ENCODE measurements around the gene SNRNP40. TPM values are rescaled to one million over a fixed set of nuclear protein-coding genes. Genes with fewer than 3 reads are reported as not detected.

SNRNP40 gene
- total and polyA plus RNA-seq, 2 of the 13 experiments (the other 11 are each of a cell fraction or from before 2014, with no cell fraction given): 51.0 to 147 TPM

GRCh38 chr1:31219489-31219888, 77.1 kb downstream of the SNRNP40 start:
- ChIA-PET POLR2A (no interaction called here), CTCF (ENCODE audit: low intra/inter-chr PET ratio, low total read pairs) (no interaction called here)
- intact Hi-C loops (cut with micrococcal nuclease; ENCODE audit: unreplicated experiment): no loop called here
- H3K79me2 ChIP-seq (ENCODE audit: insufficient read depth, low read length): no peaks in the 10 kb centered on the region
- FAIRE-seq: no peak
- BruUV-seq (replicated peaks): no TSS peak
- 20% methylated on average over 2 of the region's 6 CpGs for WGBS (ENCODE audit: low lambda C conversion rate)
- no peak for TF ChIP-seq ZBTB43 (CRISPR knock-in tag; conservative IDR thresholded peaks at IDR 0.05)
- TF ChIP-seq CHCHD3 (CRISPR knock-in tag; IDR thresholded peaks at IDR 0.05): no peak
- no peak for TF ChIP-seq NFRKB (IDR thresholded peaks at IDR 0.05)
- TF ChIP-seq ZNF782 (CRISPR knock-in tag; IDR thresholded peaks at IDR 0.05; ENCODE audit: borderline replicate concordance): no peak
- H4K20me1 ChIP-seq (ENCODE audit: insufficient read depth, low read length): no peaks in the 10 kb centered on the region
- in situ Hi-C loops (cut with HindIII; ENCODE audit: extremely low pct_ligation_motif_present, low pct_unique_long_range_greater_than_20kb): no loop called here
- peaks cover 22% of the 10 kb centered on the region for H3K4me1 ChIP-seq (ENCODE audit: insufficient read depth, low read length)
- H3K27me3 ChIP-seq (ENCODE audit: control insufficient read depth in 1 of 2, insufficient read depth in 2 of 2, low read length in 2 of 2): peaks cover 0 to 23% of the 10 kb centered on the region in 2 experiments; a peak in 1 of 5 replicates
- H3K9ac ChIP-seq (ENCODE audit: insufficient read depth, low read depth, low read length): no peak overlapping the region
- no peak overlapping the region for H3K4me3 ChIP-seq (replicated peaks in 1 of 3; ENCODE audit: insufficient read depth in 1 of 3, low read depth in 2 of 3, low read length in 3 of 3)
- no peak overlapping the region for H3K27ac ChIP-seq (ENCODE audit: extremely low read length, insufficient read depth, low read length)
- no peak overlapping the region for H2AFZ ChIP-seq (ENCODE audit: low read length)
- DNase-seq (ENCODE audit: low spot score): no peak
- H3K36me3 ChIP-seq (replicated peaks in 1 of 2; ENCODE audit: control insufficient read depth in 1 of 2, insufficient read depth in 2 of 2, low read length in 2 of 2): no peaks in the 10 kb centered on the region
- no peak overlapping the region for H3K4me2 ChIP-seq (ENCODE audit: low read depth, low read length)
- ATAC-seq: no peak
- no peaks in the 10 kb centered on the region for H3K9me3 ChIP-seq (ENCODE audit: low read length)

- Histone ChIP-seq H2AFZ (ENCODE audit: low read length) (no peak overlapping the region), H3K36me3 (replicated peaks in 1 of 2; ENCODE audit: control insufficient read depth in 1 of 2, insufficient read depth in 2 of 2, low read length in 2 of 2) (no peaks in the 10 kb centered on the region), H3K79me2 (ENCODE audit: insufficient read depth, low read length) (no peaks in the 10 kb centered on the region), H3K4me3 (replicated peaks in 1 of 3; ENCODE audit: insufficient read depth in 1 of 3, low read depth in 2 of 3, low read length in 3 of 3) (no peak overlapping the region), H3K9ac (ENCODE audit: insufficient read depth, low read depth, low read length) (no peak overlapping the region), H4K20me1 (ENCODE audit: insufficient read depth, low read length) (no peaks in the 10 kb centered on the region), H3K9me3 (ENCODE audit: low read length) (no peaks in the 10 kb centered on the region), H3K4me1 (ENCODE audit: insufficient read depth, low read length) (peaks cover 22% of the 10 kb centered on the region), H3K27me3 (ENCODE audit: control insufficient read depth in 1 of 2, insufficient read depth in 2 of 2, low read length in 2 of 2) (peaks cover 0 to 21% of the 10 kb centered on the region in 2 experiments; a peak in 1 of 5 replicates), H3K27ac (ENCODE audit: extremely low read length, insufficient read depth, low read length) (no peak overlapping the region), H3K4me2 (ENCODE audit: low read depth, low read length) (no peak overlapping the region)
- in situ Hi-C loops (cut with HindIII; ENCODE audit: extremely low pct_ligation_motif_present, low pct_unique_long_range_greater_than_20kb): no loop called here
- no peak for FAIRE-seq
- peak; percentile 42; the same call in 2 of the 3 replicates for ATAC-seq
- DNase-seq (ENCODE audit: low spot score): no peak
- intact Hi-C loops (cut with micrococcal nuclease; ENCODE audit: unreplicated experiment): no loop called here
- CTCF ChIA-PET (ENCODE audit: low intra/inter-chr PET ratio, low total read pairs): no interaction called here
- POLR2A ChIA-PET: no interaction called here
- WGBS (ENCODE audit: low lambda C conversion rate): 15% methylated on average over 2 of the region's 8 CpGs
- no TSS peak for BruUV-seq (replicated peaks)
- TF ChIP-seq ZNF609 (CRISPR knock-in tag; IDR thresholded peaks at IDR 0.05; ENCODE audit: borderline replicate concordance) (no peak), PBX3 (CRISPR knock-in tag; IDR thresholded peaks at IDR 0.05; ENCODE audit: borderline replicate concordance) (no peak), ZNF224 (CRISPR knock-in tag; IDR thresholded peaks at IDR 0.05) (no peak), RBM39 (IDR thresholded peaks at IDR 0.05; ENCODE audit: low read depth, low read length, poor library complexity, severe bottlenecking) (no peak), CENPT (CRISPR knock-in tag; IDR thresholded peaks at IDR 0.05; ENCODE audit: low read depth) (no peak), GTF2F1 (IDR thresholded peaks at IDR 0.05; ENCODE audit: low read length) (no peak)
These were observed 77.9 kb downstream of the SNRNP40 start for GRCh38 chr1:31218705-31219104.

Measured in HepG2 (cell line).